PC-9 (cell line): ENCODE measurements around the gene PARP8. TPM values are rescaled to one million over a fixed set of nuclear protein-coding genes. Genes with fewer than 3 reads are reported as not detected.

Experiments used
- BruUV-seq: library from RNA; stranded (reverse); fragments of 400-500 nt; replicated peaks from 2 replicates; lab custom pipeline; 2021; lab: Mats Ljungman, UMichigan
- CTCF ChIA-PET: fragments of 300-600 bp; sonication (Branson Sonifier 250); formaldehyde crosslinking; loops from one replicate; lab custom pipeline; 2022; ENCODE audit warnings: antibody characterized with exemption; lab: Charles Lee
- POLR2A ChIA-PET: fragments of 300-600 bp; sonication (Branson Sonifier 250); formaldehyde crosslinking; loops from one replicate; lab custom pipeline; 2022; ENCODE audit warnings: antibody characterized with exemption; ENCODE audit not compliant: unreplicated experiment; lab: Charles Lee
- DNase-seq, 2 experiments: peaks; one replicate each; pipeline versions ENCODE4 v3.0.0 to v3.0.0-alpha.2; 2015 to 2022; ENCODE audit warnings: mixed read lengths in 1 of 2
- H2AFZ ChIP-seq: fragments of 200-600 bp; sonication (generic); 2 replicates; pipeline ENCODE4 v1.8.1; 2017; ENCODE audit warnings: antibody characterized with exemption
- H3F3A ChIP-seq: fragments of 200-600 bp; sonication (generic); 2 replicates; pipeline ENCODE4 v1.8.1; 2017; ENCODE audit warnings: antibody characterized with exemption, mild to moderate bottlenecking, low read depth; ENCODE audit not compliant: insufficient read depth
- H3K27ac ChIP-seq: fragments of 200-600 bp; sonication (generic); 2 replicates; pipeline ENCODE4 v1.6.1; 2016; ENCODE audit warnings: mixed run types
- H3K27me3 ChIP-seq: fragments of 200-600 bp; sonication (generic); 2 replicates; pipeline ENCODE4 v1.6.1; 2016; ENCODE audit warnings: low read depth, mixed run types; ENCODE audit not compliant: insufficient read depth
- H3K36me3 ChIP-seq: fragments of 200-600 bp; sonication (generic); 2 replicates; pipeline ENCODE4 v1.6.1; 2016; ENCODE audit warnings: low read depth, mixed run types
- H3K4me1 ChIP-seq: fragments of 200-600 bp; sonication (generic); replicated peaks from 2 replicates; pipeline ENCODE4 v1.6.1; 2016; ENCODE audit warnings: mixed run types; ENCODE audit not compliant: insufficient read depth
- H3K4me2 ChIP-seq: fragments of 200-600 bp; sonication (generic); 2 replicates; pipeline ENCODE4 v1.6.1; 2017; ENCODE audit warnings: mixed run types
- H3K4me3 ChIP-seq: fragments of 200-600 bp; sonication (generic); 2 replicates; pipeline ENCODE4 v1.6.1; 2016; ENCODE audit warnings: mixed run types
- H3K79me2 ChIP-seq: fragments of 200-600 bp; sonication (generic); 2 replicates; pipeline ENCODE4 v1.6.1; 2017; ENCODE audit warnings: low read depth, mixed run types
- H3K9me2 ChIP-seq: fragments of 200-600 bp; sonication (generic); 2 replicates; pipeline ENCODE4 v1.8.1; 2017; ENCODE audit warnings: mild to moderate bottlenecking; ENCODE audit not compliant: insufficient read depth
- H3K9me3 ChIP-seq: fragments of 200-600 bp; sonication (generic); 2 replicates; pipeline ENCODE4 v1.8.1; 2016; ENCODE audit warnings: low read depth; ENCODE audit not compliant: insufficient read depth
- H4K20me1 ChIP-seq: fragments of 200-600 bp; sonication (generic); 2 replicates; pipeline ENCODE4 v1.8.1; 2017; ENCODE audit not compliant: insufficient read depth
- EZH2 ChIP-seq: fragments of 200-600 bp; sonication (generic); IDR thresholded peaks from 2 replicates; pipeline ENCODE4 v1.8.0; 2017; ENCODE audit warnings: antibody characterized with exemption, low read depth
- intact Hi-C: fragments of 100-400 bp; cut with micrococcal nuclease; formaldehyde crosslinking; loops from one replicate; pipeline ENCODE4 v1.10.0; 2022; ENCODE audit not compliant: unreplicated experiment
- total RNA-seq: library from RNA; stranded (reverse); gene quantifications from 2 replicates; pipeline ENCODE4 v1.2.3, GENCODE V29; 2021
- TF ChIP-seq, protein P1 (sequence below): fragments of 200-600 bp; sonication (generic); conservative IDR thresholded peaks from 2 replicates; pipeline ENCODE4 v1.6.1; 2017; ENCODE audit warnings: mixed run types, antibody characterized with exemption, mild to moderate bottlenecking, moderate library complexity

Gene PARP8
- total RNA-seq, 1 experiment from 2014 or later = 17.6 TPM

DNA sequence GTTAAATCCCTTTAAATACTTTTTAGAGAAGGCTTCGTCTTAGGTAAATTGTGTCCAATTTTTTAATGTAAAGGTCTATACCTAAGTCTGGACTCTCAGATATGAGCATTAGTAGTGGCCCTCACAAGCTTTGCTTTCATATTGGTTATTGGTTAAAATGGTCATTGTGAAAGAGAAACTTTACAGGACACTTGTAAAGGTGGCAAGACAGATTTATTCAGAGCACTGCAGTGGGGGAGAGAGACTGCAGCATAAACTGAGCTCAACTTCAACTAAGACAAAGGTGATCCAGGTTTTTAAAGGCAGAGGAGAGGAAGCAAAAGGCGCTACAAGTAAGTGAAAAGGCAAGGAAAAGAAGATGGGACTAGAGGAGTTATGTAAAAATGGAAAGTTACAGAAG lies 157.7 kb downstream of the PARP8 start:
- BruUV-seq = no TSS peak
- POLR2A ChIA-PET = no interaction called here
- CTCF ChIA-PET = no interaction called here

GRCh38 chr5:50827516-50828247 lies 161.2 kb downstream of the PARP8 start:
- Histone ChIP-seq H3K79me2 (no peaks in the 10 kb centered on the region), H3F3A (no peaks in the 10 kb centered on the region), H3K4me1 (no peaks in the 10 kb centered on the region), H3K36me3 (no peaks in the 10 kb centered on the region), H4K20me1 (no peaks in the 10 kb centered on the region), H3K27ac (no peak overlapping the region), H3K27me3 (no peaks in the 10 kb centered on the region), H3K4me2 (no peak overlapping the region), H2AFZ (no peak overlapping the region), H3K4me3 (no peak overlapping the region), H3K9me2 (no peaks in the 10 kb centered on the region), H3K9me3 (no peaks in the 10 kb centered on the region)
- intact Hi-C loops = no loop called here
- TF ChIP-seq, protein P1, sequence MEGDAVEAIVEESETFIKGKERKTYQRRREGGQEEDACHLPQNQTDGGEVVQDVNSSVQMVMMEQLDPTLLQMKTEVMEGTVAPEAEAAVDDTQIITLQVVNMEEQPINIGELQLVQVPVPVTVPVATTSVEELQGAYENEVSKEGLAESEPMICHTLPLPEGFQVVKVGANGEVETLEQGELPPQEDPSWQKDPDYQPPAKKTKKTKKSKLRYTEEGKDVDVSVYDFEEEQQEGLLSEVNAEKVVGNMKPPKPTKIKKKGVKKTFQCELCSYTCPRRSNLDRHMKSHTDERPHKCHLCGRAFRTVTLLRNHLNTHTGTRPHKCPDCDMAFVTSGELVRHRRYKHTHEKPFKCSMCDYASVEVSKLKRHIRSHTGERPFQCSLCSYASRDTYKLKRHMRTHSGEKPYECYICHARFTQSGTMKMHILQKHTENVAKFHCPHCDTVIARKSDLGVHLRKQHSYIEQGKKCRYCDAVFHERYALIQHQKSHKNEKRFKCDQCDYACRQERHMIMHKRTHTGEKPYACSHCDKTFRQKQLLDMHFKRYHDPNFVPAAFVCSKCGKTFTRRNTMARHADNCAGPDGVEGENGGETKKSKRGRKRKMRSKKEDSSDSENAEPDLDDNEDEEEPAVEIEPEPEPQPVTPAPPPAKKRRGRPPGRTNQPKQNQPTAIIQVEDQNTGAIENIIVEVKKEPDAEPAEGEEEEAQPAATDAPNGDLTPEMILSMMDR = no peak
- no peak for TF ChIP-seq EZH2
- ChIA-PET CTCF (no interaction called here), POLR2A (interaction anchor here (0.6 kb wide), 1 partner anchor 1081 kb away, joined by 4 read pairs; no protein-coding TSS in a partner anchor)
- no TSS peak for BruUV-seq
- DNase-seq = no peak

More for the DNA sequence above, 157.7 kb downstream of the PARP8 start:
- no peak overlapping the region for H3K27ac ChIP-seq
- intact Hi-C loops = no loop called here
- H3K9me3 ChIP-seq = no peaks in the 10 kb centered on the region
- DNase-seq = no peak
- H3K27me3 ChIP-seq = no peaks in the 10 kb centered on the region
- H3K9me2 ChIP-seq = no peaks in the 10 kb centered on the region
- H3K4me1 ChIP-seq = no peaks in the 10 kb centered on the region
- H2AFZ ChIP-seq = no peak overlapping the region
- H3K79me2 ChIP-seq = no peaks in the 10 kb centered on the region
- H4K20me1 ChIP-seq = no peaks in the 10 kb centered on the region
- H3K4me3 ChIP-seq = no peak overlapping the region
- TF ChIP-seq, protein P1 = no peak
- no peak for TF ChIP-seq EZH2
- H3K36me3 ChIP-seq = no peaks in the 10 kb centered on the region
- H3K4me2 ChIP-seq = no peak overlapping the region
- H3F3A ChIP-seq = no peaks in the 10 kb centered on the region

- H2AFZ ChIP-seq = no peak overlapping the region
- BruUV-seq = no TSS peak
- intact Hi-C loops = no loop called here
- no peak overlapping the region for H3K4me2 ChIP-seq
- no peaks in the 10 kb centered on the region for H3K79me2 ChIP-seq
- TF ChIP-seq, protein P1 = no peak
- TF ChIP-seq EZH2 = no peak
- no peaks in the 10 kb centered on the region for H3K9me3 ChIP-seq
- no peak overlapping the region for H3K27ac ChIP-seq
- H3K27me3 ChIP-seq = no peaks in the 10 kb centered on the region
- CTCF ChIA-PET = no interaction called here
- H4K20me1 ChIP-seq = no peaks in the 10 kb centered on the region
- no peak for DNase-seq
- no peaks in the 10 kb centered on the region for H3K4me1 ChIP-seq
- H3K4me3 ChIP-seq = no peak overlapping the region; the same call in 1 of the 2 replicates
- no peaks in the 10 kb centered on the region for H3F3A ChIP-seq
- H3K36me3 ChIP-seq = no peaks in the 10 kb centered on the region
- POLR2A ChIA-PET = no interaction called here
- no peaks in the 10 kb centered on the region for H3K9me2 ChIP-seq
Measured at GRCh38 chr5:50829023-50829422, 162.6 kb downstream of the PARP8 start.
